Measurements from ENCODE around the gene LY9. TPM values are rescaled to one million over a fixed set of nuclear protein-coding genes. Genes with fewer than 3 reads are reported as not detected.

The LY9 gene
- polyA plus RNA-seq, 2 of the 4 experiments (the other 2 are of a cell fraction): 0.05 to 0.19 TPM

- Histone ChIP-seq H3K4me2 (peak overlapping the region; percentile 63; the same call in 2 of the 3 replicates), H3K27ac (peak overlapping the region in 1 of 2 experiments; percentile 60; a peak in 2 of 6 replicates), H3K9me3 (no peaks in the 10 kb centered on the region), H3K4me3 (no peak overlapping the region), H3K4me1 (peaks cover 15% of the 10 kb centered on the region)
- ATAC-seq (no peak), DNase-seq (ENCODE audit: low read depth in 1 of 2, low spot score in 1 of 2) (no peak), FAIRE-seq (no peak)
- ChIA-PET CTCF (interaction anchor here (1.0 to 3.3 kb wide), 18 partner anchors 8 to 207 kb away, joined by 3 to 17 read pairs (median 5); partner anchors contain the start of genes ITLN2 and SLAMF7), POLR2A (no interaction called here)
- TF ChIP-seq JUNB (IDR thresholded peaks at IDR 0.05) (no peak), PBX3 (IDR thresholded peaks at IDR 0.05) (no peak), HEYL (CRISPR knock-in tag; IDR thresholded peaks at IDR 0.05) (no peak), FOSL2 (IDR thresholded peaks at IDR 0.05) (no peak), FOSL2 (CRISPR knock-in tag; IDR thresholded peaks at IDR 0.05) (no peak), MAZ (IDR thresholded peaks at IDR 0.05; ENCODE audit: borderline replicate concordance, low read depth, low read length) (no peak), RCOR1 (IDR thresholded peaks at IDR 0.05; ENCODE audit: low read depth, low read length) (no peak)
Observed at GRCh38 chr1:160747717-160748116, 48.3 kb upstream of the LY9 start.

- H3K4me1 ChIP-seq: peaks cover 15% of the 10 kb centered on the region
- ChIA-PET POLR2A (no interaction called here), CTCF (interaction anchor here (0.6 to 3.3 kb wide), 20 partner anchors 9 to 232 kb away, joined by 3 to 17 read pairs (median 4); partner anchors contain the start of genes ITLN2 and SLAMF7)
- 0 out of 3 replicates have a peak overlapping the region, but pooled peaks have one; percentile 2 for H3K4me3 ChIP-seq
- H3K4me2 ChIP-seq: peak overlapping the region; percentile 63
- FAIRE-seq: no peak
- DNase-seq (ENCODE audit: low read depth in 1 of 2, low spot score in 1 of 2): peak; percentile 73 to 74
- peak; percentile 92 to 98 for ATAC-seq
- TF ChIP-seq NR3C1 (IDR thresholded peaks at IDR 0.05): no peak
- no peak for TF ChIP-seq CBX2 (IDR thresholded peaks at IDR 0.05; ENCODE audit: borderline replicate concordance, low read depth)
- no peak for TF ChIP-seq ELK1 (IDR thresholded peaks at IDR 0.05; ENCODE audit: low read depth, low read length)
- TF ChIP-seq MAFK (IDR thresholded peaks at IDR 0.05; ENCODE audit: partially characterized antibody): peak; percentile 47
- TF ChIP-seq RAD21 (conservative IDR thresholded peaks at IDR 0.05 in 1 of 2, IDR thresholded peaks at IDR 0.05 in 1 of 2): peak in 1 of 2 experiments; percentile 43; a peak in 3 of 5 replicates
- no peak for TF ChIP-seq KDM5A (IDR thresholded peaks at IDR 0.05)
- no peak for TF ChIP-seq POLR2AphosphoS2 (conservative IDR thresholded peaks at IDR 0.05; ENCODE audit: low read length)
- peak; percentile 24; the same call in 2 of the 3 replicates for TF ChIP-seq SMC3 (IDR thresholded peaks at IDR 0.05)
- peak; percentile 42 for TF ChIP-seq CTCF (IDR thresholded peaks at IDR 0.05)
- TF ChIP-seq HDAC2 (IDR thresholded peaks at IDR 0.05): no peak
- TF ChIP-seq HOXB13 (CRISPR knock-in tag; IDR thresholded peaks at IDR 0.05; ENCODE audit: low read depth): no peak
- no peak for TF ChIP-seq FOSL2 (IDR thresholded peaks at IDR 0.05)
- TF ChIP-seq FOSL2 (CRISPR knock-in tag; IDR thresholded peaks at IDR 0.05): peak; percentile 41; the same call in 1 of the 2 replicates
- 26% methylated on average over 10 of the region's 10 CpGs for WGBS (ENCODE audit: missing lambda C conversion rate)
- H3K9me3 ChIP-seq: no peaks in the 10 kb centered on the region
- peak overlapping the region in 1 of 2 experiments; percentile 60; a peak in 2 of 6 replicates for H3K27ac ChIP-seq
Observed at GRCh38 chr1:160748181-160748877, 47.6 kb upstream of the LY9 start.

- peak in 1 of 2 experiments; percentile 37; a peak in 2 of 6 replicates for ATAC-seq
- 15% methylated on average over 1 of the region's 1 CpG for WGBS (ENCODE audit: missing lambda C conversion rate)
- DNase-seq (ENCODE audit: low read depth in 1 of 2, low spot score in 1 of 2): peak; percentile 6 to 12
- ChIA-PET POLR2A (no interaction called here), CTCF (interaction anchor here (0.6 to 3.3 kb wide), 18 partner anchors 9 to 231 kb away, joined by 3 to 17 read pairs (median 4); partner anchors contain the start of gene SLAMF7)
- Histone ChIP-seq H3K4me3 (0 out of 3 replicates have a peak overlapping the region, but pooled peaks have one; percentile 2), H3K9me3 (no peaks in the 10 kb centered on the region), H3K27ac (peak overlapping the region in 1 of 2 experiments; percentile 60; a peak in 2 of 6 replicates), H3K4me2 (peak overlapping the region; percentile 63), H3K4me1 (peaks cover 15% of the 10 kb centered on the region)
- FAIRE-seq: no peak
- TF ChIP-seq HOXB5 (CRISPR knock-in tag; IDR thresholded peaks at IDR 0.05) (no peak), SREBF2 (IDR thresholded peaks at IDR 0.05) (no peak), PBX3 (IDR thresholded peaks at IDR 0.05) (no peak), CBX8 (IDR thresholded peaks at IDR 0.05) (no peak)
Observed at GRCh38 chr1:160748878-160749269, 47.1 kb upstream of the LY9 start.
